DMS153 treated with DMSO at 0.1 percent for 48 hours (cell line): ENCODE data around the gene UBE2S.

Experiments
- DNase-seq: peaks from one replicate; lab custom pipeline; 2025; ENCODE audit not compliant: unreplicated experiment; lab: John Stamatoyannopoulos, UW

UBE2S gene

GRCh38 chr19:55384920-55385723, 22.5 kb downstream of the UBE2S start:
- DNase-seq: peak; percentile 92

- no peak for DNase-seq
These were observed 23.3 kb downstream of the UBE2S start, which contains the start of gene TMEM238 for GRCh38 chr19:55384131-55384919. Gene TMEM238 (minus strand): TSS chr19:55384292. CDS start chr19:55384259, 33 bp downstream.

DNA sequence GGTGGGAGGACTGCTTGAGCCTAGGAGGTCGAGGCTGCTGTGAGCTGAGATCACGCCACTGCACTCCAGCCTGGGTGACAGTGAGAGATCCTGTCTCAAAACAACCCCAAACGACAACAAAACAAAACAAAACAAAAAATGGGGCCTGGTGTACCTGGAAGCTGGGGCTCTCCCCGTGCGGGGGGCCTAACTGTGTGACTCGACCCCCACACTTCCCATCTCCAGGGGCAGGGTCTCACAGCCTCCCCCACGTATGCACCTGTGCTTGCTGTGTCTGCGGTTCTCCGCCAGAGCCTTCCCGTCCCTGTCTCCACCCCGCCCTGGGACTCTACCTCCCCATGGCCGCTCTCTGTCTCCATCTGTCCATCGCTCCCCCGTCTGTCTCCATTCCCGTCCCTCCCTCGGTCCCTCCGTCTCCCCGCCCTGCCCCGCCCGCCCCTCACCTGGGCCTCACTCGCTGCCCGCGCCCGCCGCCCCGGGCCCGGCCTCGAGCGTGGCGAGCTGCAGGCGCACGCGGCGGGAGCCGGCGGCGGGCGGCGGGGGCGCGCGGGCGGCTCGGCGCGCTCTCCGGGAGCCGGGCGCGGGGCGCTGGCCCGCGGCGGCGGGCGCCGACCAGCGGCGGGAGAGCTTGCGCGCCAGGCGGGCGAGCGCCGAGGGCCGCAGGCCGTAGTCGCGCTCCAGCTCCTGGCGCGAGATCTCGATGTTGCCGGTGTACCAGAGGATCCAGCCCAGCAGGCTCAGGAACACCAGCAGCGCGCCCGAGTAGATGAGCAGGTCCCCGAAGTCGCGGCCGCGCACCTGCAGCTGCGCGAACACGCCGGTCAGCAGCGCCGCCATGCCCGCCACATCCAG, 24.1 kb downstream of the UBE2S start:
- peak; percentile 30 for DNase-seq

DNA sequence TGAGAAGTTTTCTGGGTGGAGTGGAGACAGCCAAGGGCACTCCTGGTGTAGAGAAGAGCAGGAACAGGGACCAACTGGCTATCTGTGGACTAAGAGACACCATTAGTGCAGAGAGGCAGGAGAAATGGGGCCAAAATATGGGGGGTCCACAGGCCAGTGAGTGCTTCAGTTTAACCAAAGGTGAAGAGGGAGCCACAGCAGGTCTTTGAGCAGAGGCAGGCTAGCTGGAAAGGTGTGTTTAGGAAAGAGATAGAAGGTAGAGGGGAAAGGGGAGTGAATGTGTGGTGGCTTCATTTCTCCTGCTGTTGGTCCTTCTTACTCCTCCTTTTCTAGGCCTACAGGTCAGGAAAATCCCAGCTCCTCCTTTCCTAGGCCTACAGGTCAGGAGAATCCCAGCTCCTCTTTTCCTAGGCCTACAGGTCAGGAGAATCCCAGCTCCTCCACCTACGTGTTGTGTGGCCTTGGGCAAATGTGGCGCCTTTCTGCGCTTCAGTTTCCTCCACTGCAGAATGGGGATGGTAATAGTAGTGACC, 25.0 kb downstream of the UBE2S start:
- no peak for DNase-seq

DNA sequence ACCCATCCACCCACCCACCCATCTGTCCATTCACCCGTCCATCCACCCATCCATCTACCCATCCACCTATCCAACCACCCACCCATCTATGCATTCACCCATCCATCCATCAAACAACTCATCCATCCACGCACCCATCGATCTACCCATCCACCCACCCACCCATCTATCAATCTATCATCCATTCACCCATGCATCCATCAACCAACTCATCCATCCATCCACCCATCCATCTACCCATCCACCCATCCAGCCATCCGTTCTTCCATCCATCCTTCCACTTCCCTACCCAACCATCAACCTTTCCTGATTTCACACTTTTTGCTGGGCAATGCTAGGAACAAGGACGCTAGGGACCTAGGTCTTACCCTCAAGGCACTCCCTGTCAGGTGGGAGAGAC, 25.6 kb downstream of the UBE2S start:
- DNase-seq: no peak

DNA sequence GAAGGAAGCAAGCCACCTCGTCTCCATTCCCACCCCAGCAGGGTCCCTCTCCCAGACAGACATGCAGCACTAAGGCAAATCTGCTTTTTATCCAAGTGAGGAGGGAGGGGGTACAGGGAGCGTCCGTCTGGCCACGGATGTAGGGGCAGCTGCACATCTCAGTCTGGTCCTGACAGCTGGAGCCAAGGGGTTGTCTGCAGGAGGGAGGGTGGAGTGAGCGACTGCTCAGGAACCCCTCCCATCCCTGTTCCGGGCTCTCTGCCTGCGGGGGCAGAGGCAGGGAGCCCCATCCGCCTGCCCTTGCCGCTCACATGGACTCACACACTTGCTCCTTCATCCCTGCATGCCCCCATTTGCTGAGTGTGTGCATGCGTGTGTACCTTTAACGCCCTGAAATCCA, 28.4 kb downstream of the UBE2S start:
- no peak for DNase-seq

- DNase-seq: no peak
These were observed 30.0 kb downstream of the UBE2S start for GRCh38 chr19:55377356-55378131.

- no peak for DNase-seq
These were observed 31.2 kb downstream of the UBE2S start, which contains the start of gene TMEM190 for GRCh38 chr19:55376241-55376933. Gene TMEM190 (plus strand): TSS chr19:55376826. CDS start chr19:55376854, 28 bp downstream.

GRCh38 chr19:55373993-55374757, 33.4 kb downstream of the UBE2S start:
- no peak for DNase-seq

- DNase-seq: no peak
These were observed 34.1 kb downstream of the UBE2S start for GRCh38 chr19:55373306-55373992.

GRCh38 chr19:55372316-55373081, 35.1 kb downstream of the UBE2S start:
- DNase-seq: no peak

GRCh38 chr19:55370305-55370988, 37.1 kb downstream of the UBE2S start, which contains the start of gene IL11:
Gene IL11 (minus strand): TSS chr19:55370463. CDS start chr19:55370310, 153 bp downstream.
- no peak for DNase-seq

- no peak for DNase-seq
These were observed 37.8 kb downstream of the UBE2S start for GRCh38 chr19:55369653-55370304.

- DNase-seq: no peak
These were observed 38.7 kb downstream of the UBE2S start for GRCh38 chr19:55368701-55369563.

GRCh38 chr19:55368106-55368505, 39.5 kb downstream of the UBE2S start:
- DNase-seq: no peak
